Hepatocyte (in vitro differentiated cells): ENCODE data around the gene PODXL2. TPM values are rescaled to one million over a fixed set of nuclear protein-coding genes. Genes with fewer than 3 reads are reported as not detected.
"Not testable (repeated sequence)": the region's sequence is repeated elsewhere in the genome, so short reads cannot be mapped to it uniquely, and the experiment has no call there.

Experiments used
- DNase-seq: peaks from one replicate; pipeline ENCODE4 v3.0.0-alpha.2; 2016; ENCODE audit warnings: low spot score
- H2AFZ ChIP-seq: fragments of 200-600 bp; sonication (generic); 2 replicates; pipeline ENCODE4 v1.6.0; 2016; ENCODE audit warnings: antibody characterized with exemption, mild to moderate bottlenecking
- H3K27ac ChIP-seq: fragments of 200-600 bp; sonication (generic); 2 replicates; pipeline ENCODE4 v1.5.1; 2016; ENCODE audit warnings: mild to moderate bottlenecking
- H3K27me3 ChIP-seq: fragments of 200-600 bp; sonication (generic); 2 replicates; pipeline ENCODE4 v1.6.1; 2016
- H3K36me3 ChIP-seq: fragments of 200-600 bp; sonication (generic); replicated peaks from 2 replicates; pipeline ENCODE4 v1.5.1; 2016; ENCODE audit warnings: low read depth; ENCODE audit not compliant: insufficient read depth
- H3K4me1 ChIP-seq: fragments of 200-600 bp; sonication (generic); 2 replicates; pipeline ENCODE4 v1.5.1; 2016; ENCODE audit warnings: mild to moderate bottlenecking, moderate library complexity; ENCODE audit not compliant: insufficient read depth
- H3K4me2 ChIP-seq: fragments of 200-600 bp; sonication (generic); 2 replicates; pipeline ENCODE4 v1.6.0; 2016
- H3K4me3 ChIP-seq: fragments of 200-600 bp; sonication (generic); 2 replicates; pipeline ENCODE4 v1.5.1; 2016; ENCODE audit warnings: mild to moderate bottlenecking
- H3K79me2 ChIP-seq: fragments of 200-600 bp; sonication (generic); 2 replicates; pipeline ENCODE4 v1.6.0; 2017; ENCODE audit warnings: mild to moderate bottlenecking
- H3K9me2 ChIP-seq: fragments of 200-600 bp; sonication (generic); replicated peaks from 2 replicates; pipeline ENCODE4 v1.6.0; 2017; ENCODE audit warnings: mild to moderate bottlenecking; ENCODE audit not compliant: insufficient read depth
- H3K9me3 ChIP-seq: fragments of 200-600 bp; sonication (generic); 2 replicates; pipeline ENCODE4 v1.5.1; 2016; ENCODE audit warnings: low read depth, mild to moderate bottlenecking
- H4K20me1 ChIP-seq: fragments of 200-600 bp; sonication (generic); 2 replicates; pipeline ENCODE4 v1.6.0; 2016; ENCODE audit warnings: mild to moderate bottlenecking; ENCODE audit not compliant: insufficient read depth, poor library complexity, severe bottlenecking
- EZH2 ChIP-seq: fragments of 200-600 bp; sonication (generic); IDR thresholded peaks from 2 replicates; pipeline ENCODE4 v1.6.1; 2016; ENCODE audit warnings: antibody characterized with exemption, mild to moderate bottlenecking, borderline replicate concordance
- EZH2phosphoT487 ChIP-seq: fragments of 200-600 bp; sonication (generic); IDR thresholded peaks from one replicate; pipeline ENCODE4 v1.6.1; 2018; ENCODE audit warnings: antibody characterized with exemption, mild to moderate bottlenecking, low read depth, moderate library complexity; ENCODE audit not compliant: unreplicated experiment, severe bottlenecking
- WGBS: methylation state at CpG from one replicate; pipeline ENCODE4 v1.1.6; 2016; ENCODE audit warnings: low lambda C conversion rate; ENCODE audit errors: missing lambda C conversion rate; 5-methylcytosine and 5-hydroxymethylcytosine counted together
- polyA plus RNA-seq: library from polyadenylated mRNA; unstranded; fragments of >200 nt; fragmentation: Nextera tagmentation; extraction: Ambion mirVana; gene quantifications from 2 replicates; pipeline ENCODE4 v1.2.1, GENCODE V29; 2016
- total RNA-seq: library from RNA; depleted of rRNA; stranded (reverse); fragments of >200 nt; gene quantifications from 2 replicates; pipeline ENCODE4 v1.2.3, GENCODE V29; 2014
- TF ChIP-seq, protein P1 (sequence below): fragments of 200-600 bp; sonication (generic); IDR thresholded peaks from 2 replicates; pipeline ENCODE4 v1.5.1; 2016; ENCODE audit warnings: antibody characterized with exemption, mild to moderate bottlenecking; ENCODE audit not compliant: poor library complexity

The PODXL2 gene
- total and polyA plus RNA-seq, 2 experiments from 2014 or later: 5.1 to 6.4 TPM

DNA sequence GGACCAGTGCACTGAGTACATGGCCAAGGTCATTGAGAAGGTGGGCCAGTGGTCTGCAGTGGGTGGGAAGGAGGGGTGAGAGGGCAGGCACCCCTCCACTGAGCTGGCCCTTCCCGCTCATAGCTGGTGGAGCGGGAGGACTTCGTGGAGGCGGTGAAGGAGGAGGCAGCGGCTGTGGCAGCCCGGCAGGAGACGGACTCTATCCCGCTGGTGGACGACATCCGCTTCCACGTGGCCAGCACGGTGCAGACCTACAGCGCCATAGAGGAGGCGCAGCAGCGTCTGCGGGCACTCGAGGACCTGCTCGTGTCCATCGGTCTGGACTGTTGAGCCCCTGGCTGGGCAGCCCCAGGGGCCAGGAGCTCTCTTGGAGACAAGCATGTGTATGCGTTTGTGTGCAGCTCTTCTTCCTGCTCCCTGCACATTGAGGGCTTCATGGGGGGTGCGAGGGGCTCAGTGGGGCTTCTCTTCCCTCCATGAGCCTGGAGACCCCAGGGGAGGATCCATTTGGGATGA lies 51.2 kb downstream of the PODXL2 start:
- Histone ChIP-seq H3K4me1 (no peaks in the 10 kb centered on the region), H3K79me2 (no peaks in the 10 kb centered on the region), H2AFZ (no peak overlapping the region), H3K4me3 (no peak overlapping the region), H3K9me2 (no peaks in the 10 kb centered on the region), H3K9me3 (no peaks in the 10 kb centered on the region), H4K20me1 (no peaks in the 10 kb centered on the region), H3K36me3 (no peaks in the 10 kb centered on the region), H3K4me2 (no peak overlapping the region), H3K27ac (no peak overlapping the region), H3K27me3 (no peaks in the 10 kb centered on the region)
- no peak for DNase-seq
- 99% methylated on average over 21 of the region's 21 CpGs for WGBS
- TF ChIP-seq EZH2: no peak
- TF ChIP-seq, protein P1, sequence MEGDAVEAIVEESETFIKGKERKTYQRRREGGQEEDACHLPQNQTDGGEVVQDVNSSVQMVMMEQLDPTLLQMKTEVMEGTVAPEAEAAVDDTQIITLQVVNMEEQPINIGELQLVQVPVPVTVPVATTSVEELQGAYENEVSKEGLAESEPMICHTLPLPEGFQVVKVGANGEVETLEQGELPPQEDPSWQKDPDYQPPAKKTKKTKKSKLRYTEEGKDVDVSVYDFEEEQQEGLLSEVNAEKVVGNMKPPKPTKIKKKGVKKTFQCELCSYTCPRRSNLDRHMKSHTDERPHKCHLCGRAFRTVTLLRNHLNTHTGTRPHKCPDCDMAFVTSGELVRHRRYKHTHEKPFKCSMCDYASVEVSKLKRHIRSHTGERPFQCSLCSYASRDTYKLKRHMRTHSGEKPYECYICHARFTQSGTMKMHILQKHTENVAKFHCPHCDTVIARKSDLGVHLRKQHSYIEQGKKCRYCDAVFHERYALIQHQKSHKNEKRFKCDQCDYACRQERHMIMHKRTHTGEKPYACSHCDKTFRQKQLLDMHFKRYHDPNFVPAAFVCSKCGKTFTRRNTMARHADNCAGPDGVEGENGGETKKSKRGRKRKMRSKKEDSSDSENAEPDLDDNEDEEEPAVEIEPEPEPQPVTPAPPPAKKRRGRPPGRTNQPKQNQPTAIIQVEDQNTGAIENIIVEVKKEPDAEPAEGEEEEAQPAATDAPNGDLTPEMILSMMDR: no peak

DNA sequence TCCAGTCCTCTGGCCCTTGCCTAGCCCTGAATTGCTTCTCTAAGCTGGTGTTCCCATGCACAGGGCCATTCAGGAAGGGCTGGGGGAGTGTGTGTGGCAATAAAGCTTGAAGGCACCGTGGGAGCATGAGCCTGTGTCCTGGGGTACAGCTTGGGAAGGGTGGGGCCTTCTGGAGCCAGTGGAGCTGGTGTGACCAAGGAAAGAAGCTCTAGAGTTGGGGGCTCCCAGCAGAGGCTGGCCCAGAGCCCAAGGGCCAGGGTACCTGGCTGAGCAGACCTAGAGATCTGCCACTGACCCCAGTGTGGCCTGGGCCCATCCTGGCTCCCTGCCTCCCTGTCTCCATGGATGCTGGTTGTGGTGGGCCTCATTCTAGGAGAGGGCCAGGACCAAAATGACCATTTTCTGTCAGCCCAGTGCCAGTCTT lies 51.8 kb downstream of the PODXL2 start:
- no peaks in the 10 kb centered on the region for H3K9me3 ChIP-seq
- no peaks in the 10 kb centered on the region for H3K27me3 ChIP-seq
- no peak overlapping the region for H3K27ac ChIP-seq
- H3K4me1 ChIP-seq: no peaks in the 10 kb centered on the region
- 100% methylated on average over 1 of the region's 1 CpG for WGBS
- no peaks in the 10 kb centered on the region for H3K9me2 ChIP-seq
- no peaks in the 10 kb centered on the region for H3K79me2 ChIP-seq
- H2AFZ ChIP-seq: no peak overlapping the region
- no peaks in the 10 kb centered on the region for H4K20me1 ChIP-seq
- TF ChIP-seq, protein P1: no peak
- TF ChIP-seq EZH2phosphoT487: no peak
- TF ChIP-seq EZH2: no peak
- H3K36me3 ChIP-seq: no peaks in the 10 kb centered on the region
- H3K4me3 ChIP-seq: no peak overlapping the region
- H3K4me2 ChIP-seq: no peak overlapping the region
- DNase-seq: no peak

DNA sequence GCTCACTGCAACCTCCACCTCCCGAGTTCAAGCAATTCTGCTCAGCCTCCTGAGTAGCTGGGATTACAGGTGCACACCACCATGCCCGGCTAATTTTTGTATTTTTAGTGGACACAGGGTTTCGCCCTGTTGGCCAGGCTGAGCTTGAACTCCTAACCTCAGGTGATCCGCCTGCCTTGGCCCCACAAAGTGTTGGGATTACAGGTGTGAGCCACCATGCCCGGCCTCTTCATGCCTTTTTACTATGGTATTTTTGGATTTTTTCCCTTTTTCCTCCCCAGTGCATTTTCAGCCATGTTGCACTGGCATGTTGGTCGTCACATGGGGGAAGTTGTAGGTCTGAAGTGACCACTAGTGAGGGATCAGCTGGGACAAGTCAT lies 53.2 kb downstream of the PODXL2 start:
- H4K20me1 ChIP-seq, H3K27ac ChIP-seq, H3K36me3 ChIP-seq, H3K27me3 ChIP-seq, H2AFZ ChIP-seq, H3K9me2 ChIP-seq, H3K4me1 ChIP-seq, H3K9me3 ChIP-seq, H3K4me3 ChIP-seq, DNase-seq, H3K4me2 ChIP-seq, H3K79me2 ChIP-seq: not testable (repeated sequence)
- 91% methylated on average over 6 of the region's 6 CpGs for WGBS

DNA sequence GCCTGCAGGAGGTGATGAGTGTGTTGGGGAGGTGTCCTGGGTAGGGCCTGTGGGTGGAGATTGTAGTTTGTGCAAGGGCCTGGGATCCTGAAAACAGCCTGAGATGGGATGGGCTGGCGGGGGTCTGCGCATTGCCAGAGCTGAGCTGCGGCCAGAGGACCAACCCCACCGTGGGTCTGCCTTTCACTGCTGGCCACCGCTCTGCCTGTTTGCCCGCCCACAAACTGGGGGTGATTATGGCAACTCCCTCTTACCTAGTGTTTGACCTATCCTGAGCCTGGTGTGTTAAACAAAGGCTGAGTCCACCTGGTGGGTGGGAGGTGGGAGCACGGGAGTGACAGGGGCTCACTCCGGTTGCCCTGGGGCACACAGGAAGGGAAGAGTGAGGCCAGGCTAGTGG lies 53.6 kb downstream of the PODXL2 start:
- Histone ChIP-seq H3K36me3 (no peaks in the 10 kb centered on the region), H2AFZ (no peak overlapping the region), H3K79me2 (no peaks in the 10 kb centered on the region), H4K20me1 (no peaks in the 10 kb centered on the region), H3K4me1 (no peaks in the 10 kb centered on the region), H3K4me2 (no peak overlapping the region), H3K9me2 (no peaks in the 10 kb centered on the region), H3K27me3 (no peaks in the 10 kb centered on the region), H3K27ac (no peak overlapping the region), H3K4me3 (no peak overlapping the region), H3K9me3 (no peaks in the 10 kb centered on the region)
- no peak for DNase-seq
- WGBS: 79% methylated on average over 8 of the region's 8 CpGs
- TF ChIP-seq EZH2phosphoT487: no peak
- no peak for TF ChIP-seq EZH2
- TF ChIP-seq, protein P1: no peak
